DND-41 (cell line): Measurements from ENCODE around the gene C1QTNF12.
A peak's percentile ranks its signal among the peaks of the same experiment; 100 is the strongest.

Source experiments
- ATAC-seq: fragments of 200-7000 bp; cut with Tn5 transposase; 3 replicates; pipeline ENCODE4 v1.9.1; 2021; ENCODE audit warnings: low read depth; ENCODE audit not compliant: insufficient read depth
- DNase-seq: peaks from one replicate; pipeline ENCODE4 v3.0.0-alpha.2; 2020
- H2AFZ ChIP-seq: 2 replicates; pipeline ENCODE4 v1.6.0; 2012; ENCODE audit warnings: low read depth, low read length
- H3K27ac ChIP-seq: 2 replicates; pipeline ENCODE4 v1.5.1; 2012; ENCODE audit warnings: low read length, inconsistent platforms
- H3K27me3 ChIP-seq: fragments of 200-600 bp; sonication (generic); 2 replicates; pipeline ENCODE4 v1.6.0; 2012; ENCODE audit warnings: low read length, mild to moderate bottlenecking, inconsistent platforms; ENCODE audit not compliant: insufficient read depth, poor library complexity
- H3K36me3 ChIP-seq: 2 replicates; pipeline ENCODE4 v1.5.1; 2012; ENCODE audit warnings: low read length, inconsistent platforms; ENCODE audit not compliant: insufficient read depth
- H3K4me1 ChIP-seq: 2 replicates; pipeline ENCODE4 v1.5.1; 2012; ENCODE audit warnings: mild to moderate bottlenecking, low read length; ENCODE audit not compliant: insufficient read depth
- H3K4me2 ChIP-seq: 2 replicates; pipeline ENCODE4 v1.6.0; 2012; ENCODE audit warnings: mild to moderate bottlenecking, moderate library complexity, low read length, inconsistent platforms; ENCODE audit not compliant: insufficient read depth
- H3K4me3 ChIP-seq, 2 experiments: fragments of 200-600 bp in 1 of 2; shearing (Covaris generic) in 1 of 2; 2 replicates each; pipeline ENCODE4 v1.5.1; 2012 to 2016; ENCODE audit warnings: inconsistent platforms in 2 of 2, low read length in 2 of 2, mild to moderate bottlenecking in 2 of 2, low read depth in 1 of 2, moderate library complexity in 1 of 2
- H3K79me2 ChIP-seq: 2 replicates; pipeline ENCODE4 v1.6.0; 2012; ENCODE audit warnings: low read length, inconsistent platforms; ENCODE audit not compliant: insufficient read depth
- H3K9ac ChIP-seq: 2 replicates; pipeline ENCODE4 v1.6.0; 2012; ENCODE audit warnings: low read depth, mild to moderate bottlenecking, inconsistent platforms, low read length, moderate library complexity
- H3K9me3 ChIP-seq: 2 replicates; pipeline ENCODE4 v1.5.1; 2012; ENCODE audit warnings: low read length, moderate library complexity, mild to moderate bottlenecking, inconsistent platforms; ENCODE audit not compliant: insufficient read depth, severe bottlenecking
- H4K20me1 ChIP-seq: 2 replicates; pipeline ENCODE4 v1.6.0; 2012; ENCODE audit warnings: low read length; ENCODE audit not compliant: insufficient read depth
- CTCF ChIP-seq: IDR thresholded peaks from 2 replicates; pipeline ENCODE4 v1.5.1; 2012; ENCODE audit warnings: borderline replicate concordance, low read length, moderate library complexity, mild to moderate bottlenecking; ENCODE audit not compliant: poor library complexity, severe bottlenecking; ENCODE audit errors: extremely low read depth
- EZH2 ChIP-seq: IDR thresholded peaks from 3 replicates; pipeline ENCODE4 v1.6.1; 2012; ENCODE audit warnings: borderline replicate concordance, low read depth, mild to moderate bottlenecking, moderate library complexity, low read length, inconsistent platforms; ENCODE audit not compliant: severe bottlenecking

Gene C1QTNF12

GRCh38 chr1:1236176-1236763, 10.3 kb downstream of the C1QTNF12 start:
- Histone ChIP-seq H3K27me3 (no peaks in the 10 kb centered on the region), H3K79me2 (peaks cover 34% of the 10 kb centered on the region), H3K9ac (no peak overlapping the region), H3K36me3 (peaks cover 29% of the 10 kb centered on the region), H4K20me1 (peaks cover 44% of the 10 kb centered on the region), H3K4me3 (no peak overlapping the region), H3K27ac (no peak overlapping the region), H3K4me1 (peaks cover 24% of the 10 kb centered on the region), H3K9me3 (no peaks in the 10 kb centered on the region), H2AFZ (no peak overlapping the region), H3K4me2 (no peak overlapping the region)
- no peak for ATAC-seq
- TF ChIP-seq EZH2, result no peak
- no peak for TF ChIP-seq CTCF
- no peak for DNase-seq

GRCh38 chr1:1235016-1235744, 11.3 kb downstream of the C1QTNF12 start:
- TF ChIP-seq EZH2 (no peak), CTCF (no peak)
- Histone ChIP-seq H3K9ac (no peak overlapping the region), H2AFZ (no peak overlapping the region), H3K27ac (no peak overlapping the region), H3K4me1 (peaks cover 31% of the 10 kb centered on the region), H4K20me1 (peaks cover 44% of the 10 kb centered on the region), H3K27me3 (no peaks in the 10 kb centered on the region), H3K9me3 (no peaks in the 10 kb centered on the region), H3K36me3 (peaks cover 31% of the 10 kb centered on the region), H3K79me2 (peaks cover 45% of the 10 kb centered on the region), H3K4me3 (no peak overlapping the region), H3K4me2 (no peak overlapping the region)
- no peak for DNase-seq
- no peak for ATAC-seq

- Histone ChIP-seq H3K36me3 (peaks cover 40% of the 10 kb centered on the region), H3K4me2 (peak overlapping the region; percentile 99), H3K9ac (peak overlapping the region; percentile 83), H3K9me3 (no peaks in the 10 kb centered on the region), H4K20me1 (peaks cover 52% of the 10 kb centered on the region), H3K79me2 (peaks cover 54% of the 10 kb centered on the region), H3K27ac (no peak overlapping the region), H3K27me3 (no peaks in the 10 kb centered on the region), H2AFZ (no peak overlapping the region), H3K4me3 (0 out of 4 replicates have a peak overlapping the region, but pooled peaks of 1 of the 2 experiments have one; percentile 95), H3K4me1 (peaks cover 39% of the 10 kb centered on the region)
- TF ChIP-seq CTCF (no peak), EZH2 (no peak)
- ATAC-seq (no peak), DNase-seq (no peak)
These were observed 12.2 kb downstream of the C1QTNF12 start for GRCh38 chr1:1234180-1234808.
